ENCODE results near the gene OPN1SW. TPM values are rescaled to one million over a fixed set of nuclear protein-coding genes. Genes with fewer than 3 reads are reported as not detected.

Gene OPN1SW, protein sequence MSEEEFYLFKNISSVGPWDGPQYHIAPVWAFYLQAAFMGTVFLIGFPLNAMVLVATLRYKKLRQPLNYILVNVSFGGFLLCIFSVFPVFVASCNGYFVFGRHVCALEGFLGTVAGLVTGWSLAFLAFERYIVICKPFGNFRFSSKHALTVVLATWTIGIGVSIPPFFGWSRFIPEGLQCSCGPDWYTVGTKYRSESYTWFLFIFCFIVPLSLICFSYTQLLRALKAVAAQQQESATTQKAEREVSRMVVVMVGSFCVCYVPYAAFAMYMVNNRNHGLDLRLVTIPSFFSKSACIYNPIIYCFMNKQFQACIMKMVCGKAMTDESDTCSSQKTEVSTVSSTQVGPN
- total RNA-seq, result not detected

DNA sequence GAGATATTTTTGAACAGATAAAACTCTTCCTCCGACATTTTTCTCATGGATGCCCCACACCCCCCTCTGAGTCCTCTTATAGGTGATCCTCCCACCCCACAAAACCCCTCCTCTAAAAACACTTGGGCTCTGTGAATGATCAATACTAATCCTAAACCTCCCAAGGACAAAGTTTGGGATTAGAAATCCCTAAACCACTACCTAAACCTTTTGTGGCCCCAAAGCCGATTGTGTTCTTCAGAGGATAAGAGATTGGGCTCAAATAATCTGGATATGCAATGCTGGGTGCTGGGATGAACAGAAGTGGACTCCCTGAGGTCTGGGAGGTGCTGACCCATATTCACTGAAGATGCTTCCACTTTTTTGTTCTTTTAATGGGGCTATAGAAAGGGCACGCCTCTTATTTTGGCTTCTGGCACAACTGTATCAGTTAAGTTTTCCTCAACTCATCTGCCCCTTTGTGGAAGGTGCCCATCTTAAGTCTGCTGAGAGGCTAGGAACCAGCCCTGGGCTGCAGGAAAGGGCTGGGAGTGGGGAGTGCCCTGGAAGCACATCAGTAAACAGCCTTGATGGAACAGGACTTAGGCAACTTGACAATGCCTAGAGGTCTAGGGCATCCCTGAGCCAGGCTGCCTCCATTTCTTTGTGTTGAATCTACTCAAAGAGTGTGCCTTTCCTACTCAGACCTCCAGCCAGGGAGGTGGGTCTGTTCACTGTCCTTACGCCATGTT lies at the start of gene OPN1SW:
OPN1SW (minus strand) TSS at position 51 of the 731 bp plus-strand sequence; CDS start at position 38, 13 bp downstream.

DNA sequence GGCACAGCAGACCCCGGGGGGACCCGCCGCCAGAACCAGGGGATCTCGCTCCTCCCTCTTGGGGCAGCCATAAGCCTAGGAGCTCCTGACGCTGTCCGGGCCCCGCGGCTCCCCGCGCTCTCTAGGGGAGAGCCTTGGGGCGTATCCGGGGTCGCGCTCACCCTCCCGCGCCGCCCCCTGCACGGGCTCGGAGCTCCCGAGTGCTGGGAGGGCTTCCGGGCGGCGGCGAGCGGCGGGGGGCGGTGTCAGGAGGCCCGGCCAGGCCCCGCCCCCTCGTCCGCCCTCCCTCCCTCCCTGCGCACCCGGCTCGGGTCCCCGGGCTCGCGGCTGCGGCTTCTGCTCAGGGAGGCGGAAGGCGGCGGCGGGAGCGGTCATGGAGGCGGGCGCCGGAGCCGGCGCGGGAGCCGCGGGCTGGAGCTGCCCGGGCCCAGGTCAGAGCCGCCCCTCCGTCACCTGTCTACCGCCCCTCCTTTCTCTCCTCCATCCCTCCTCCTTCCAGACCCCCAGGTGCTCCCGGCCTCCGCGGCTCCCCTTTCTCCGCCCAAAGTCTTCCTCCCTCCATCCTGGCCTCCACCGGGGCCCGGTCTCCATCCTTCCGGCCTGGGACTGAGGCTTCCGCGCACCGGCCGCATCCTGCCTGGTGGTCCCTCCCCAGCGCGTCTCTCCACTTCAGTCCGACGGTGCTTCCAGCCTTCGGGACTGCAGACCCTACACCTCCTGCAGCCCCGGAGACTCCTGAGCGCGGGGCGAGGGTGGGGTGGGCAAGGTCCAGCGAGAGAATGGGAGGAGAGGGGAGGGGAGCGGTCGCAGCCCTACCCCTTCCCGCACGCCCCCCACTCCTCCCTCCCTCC lies 15.8 kb upstream of the OPN1SW start, which contains the start of gene CCDC136:
CCDC136 (plus strand) TSS at position 848 of the 851 bp plus-strand sequence. CDS start 444 bp downstream, outside the sequence.

DNA sequence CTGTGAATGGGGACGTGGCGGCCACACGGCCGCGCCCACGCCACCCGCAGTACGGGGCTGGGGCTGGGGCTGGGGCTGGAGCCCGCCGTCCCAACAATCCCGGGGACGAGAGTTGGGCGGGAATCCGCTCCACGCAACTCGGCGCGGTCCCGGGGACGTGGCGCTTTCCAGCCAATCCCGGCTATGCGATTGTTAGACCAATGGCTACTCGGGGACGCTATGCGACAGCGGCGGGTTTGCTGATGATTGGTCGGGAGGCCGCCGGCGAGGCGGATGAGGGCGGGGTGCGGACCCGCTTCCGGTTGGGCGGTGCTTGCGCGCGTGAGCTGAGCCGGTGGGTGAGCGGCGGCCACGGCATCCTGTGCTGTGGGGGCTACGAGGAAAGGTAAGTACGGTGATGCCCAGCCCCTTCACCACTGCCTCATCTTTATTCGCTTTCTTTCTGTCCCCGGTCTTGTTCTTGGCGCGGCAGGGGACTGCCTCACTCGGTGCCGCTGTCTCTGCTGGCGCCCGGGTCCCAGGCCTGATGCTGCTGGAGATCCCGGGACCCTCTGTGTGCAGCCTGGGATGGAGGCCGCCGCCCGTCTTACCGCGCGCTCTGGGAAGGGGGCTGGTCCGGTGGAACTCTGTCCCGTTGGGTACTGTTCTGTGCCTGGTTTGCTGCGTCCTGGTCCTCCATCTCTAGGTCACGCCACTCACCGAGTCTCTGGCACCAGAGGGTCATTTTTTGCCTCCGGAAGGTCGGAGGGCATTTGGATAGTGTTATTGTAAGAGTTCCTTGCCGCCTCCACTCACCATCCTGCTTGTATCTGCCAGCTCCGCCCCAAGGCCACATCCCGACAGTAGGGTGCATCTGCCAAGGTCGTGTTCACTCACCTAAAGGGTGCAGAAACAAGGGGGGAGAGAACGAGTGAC lies 36.3 kb downstream of the OPN1SW start, which contains the start of gene CALU:
CALU (plus strand) TSS at position 312 of the 915 bp plus-strand sequence. CDS start 9,225 bp downstream, outside the sequence.

Small RNA genes within 50 kb of the gene (small RNA-seq; reads per million reads assigned to genes)
- gene RN7SL81P (ENCODE audit: low replicate concordance), result not detected

Other genes starting within 250 kb of the OPN1SW start
- gene GARIN1A, start 103.5 kb downstream of the OPN1SW start, total RNA-seq, result 3.4 TPM
- 49.5 TPM for gene CALU, start 36.4 kb downstream of the OPN1SW start, total RNA-seq
- gene CCDC136, start 16.2 kb upstream of the OPN1SW start, total RNA-seq, result 141 TPM
- 4.1 TPM for gene FLNC, start 54.6 kb upstream of the OPN1SW start, total RNA-seq
- 86.4 TPM for gene ATP6V1F, start 87.1 kb upstream of the OPN1SW start, total RNA-seq
- 1.3 TPM for gene KCP, start 134.9 kb upstream of the OPN1SW start, total RNA-seq
- 1.3 TPM for gene IRF5, start 162.1 kb upstream of the OPN1SW start, total RNA-seq